Activated CD4-positive, alpha-beta T cell treated with anti-CD3 and anti-CD28 coated beads, Interleukin-2, amount 50 U/mL, for 16 hours (primary cell): ENCODE results near the gene SH3RF3.
"Not testable (repeated sequence)": the region's sequence is repeated elsewhere in the genome, so short reads cannot be mapped to it uniquely, and the experiment has no call there.

Experiments used
- DNase-seq: peaks from one replicate; pipeline ENCODE4 v3.0.0-alpha.2; 2020

SH3RF3 gene

DNA sequence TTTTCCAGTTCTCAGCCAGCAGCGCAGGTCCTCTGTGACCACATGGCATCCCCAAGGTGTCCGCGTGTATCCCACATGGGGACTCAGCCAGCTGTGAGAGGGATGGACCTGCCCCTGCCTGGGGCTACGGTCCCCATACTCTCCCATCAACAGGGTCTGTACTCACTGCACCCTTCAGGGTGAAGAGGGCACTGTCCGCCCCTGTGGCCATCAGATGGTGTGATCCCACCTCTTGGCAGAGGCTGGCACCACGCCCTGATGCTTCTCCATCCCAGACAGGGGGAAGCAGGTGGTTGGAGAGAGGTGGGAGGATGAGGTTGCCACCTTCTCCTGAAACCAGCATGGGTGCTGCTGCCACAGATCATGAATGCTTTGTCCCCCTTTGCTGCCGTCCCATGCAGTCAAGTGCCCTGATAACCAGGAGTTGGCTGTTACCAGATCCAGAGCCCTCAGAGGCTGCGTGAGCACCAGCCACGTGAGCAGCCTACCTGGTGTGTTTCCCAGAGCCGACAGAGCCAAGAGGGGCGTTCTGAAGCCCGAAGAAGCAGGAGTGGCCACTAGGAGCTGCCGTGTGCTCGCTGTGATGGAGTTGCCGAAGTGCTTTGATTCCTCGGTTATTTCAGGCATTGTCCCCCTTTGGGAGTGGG is 93.9 kb downstream of the SH3RF3 start:
- no peak for DNase-seq

DNA sequence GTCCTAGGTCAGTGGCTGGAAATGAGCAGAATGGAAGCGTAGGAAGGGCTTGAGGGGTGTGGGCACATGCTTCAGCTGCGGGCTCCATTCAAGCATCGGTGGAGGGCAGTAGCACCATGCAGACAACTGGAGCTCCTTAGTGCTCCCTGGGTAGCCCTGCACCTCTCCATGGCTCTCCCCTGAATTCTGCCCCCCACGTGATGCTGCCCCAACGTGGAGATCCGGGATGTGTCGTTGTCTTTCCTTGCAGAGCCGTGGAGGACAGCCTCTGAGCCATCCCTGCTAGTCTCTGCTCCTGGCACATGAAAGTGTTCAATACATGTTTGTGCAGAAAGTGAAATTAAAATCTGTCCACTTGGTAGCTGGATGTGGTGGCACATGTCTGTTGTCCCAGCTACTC is 94.5 kb downstream of the SH3RF3 start:
- no peak for DNase-seq

DNA sequence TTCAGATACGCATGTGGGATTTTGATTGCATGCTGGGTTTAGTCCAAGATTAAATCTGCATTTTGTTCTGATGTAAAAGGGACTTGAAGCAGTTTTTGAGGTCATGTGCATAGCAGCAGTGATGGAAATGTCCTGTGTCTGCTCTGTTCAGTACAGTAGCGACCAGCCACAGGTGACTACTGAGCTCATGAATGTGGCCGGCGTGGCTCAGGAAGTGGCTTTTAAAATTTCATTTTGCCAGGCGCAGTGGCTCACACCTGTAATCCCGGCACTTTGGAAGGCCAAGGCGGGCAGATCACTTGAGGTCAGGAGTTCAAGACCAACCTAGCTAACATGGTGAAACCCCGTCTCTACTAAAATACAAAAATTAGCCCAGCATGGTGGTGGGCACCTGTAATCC is 95.3 kb downstream of the SH3RF3 start:
- DNase-seq: not testable (repeated sequence)

DNA sequence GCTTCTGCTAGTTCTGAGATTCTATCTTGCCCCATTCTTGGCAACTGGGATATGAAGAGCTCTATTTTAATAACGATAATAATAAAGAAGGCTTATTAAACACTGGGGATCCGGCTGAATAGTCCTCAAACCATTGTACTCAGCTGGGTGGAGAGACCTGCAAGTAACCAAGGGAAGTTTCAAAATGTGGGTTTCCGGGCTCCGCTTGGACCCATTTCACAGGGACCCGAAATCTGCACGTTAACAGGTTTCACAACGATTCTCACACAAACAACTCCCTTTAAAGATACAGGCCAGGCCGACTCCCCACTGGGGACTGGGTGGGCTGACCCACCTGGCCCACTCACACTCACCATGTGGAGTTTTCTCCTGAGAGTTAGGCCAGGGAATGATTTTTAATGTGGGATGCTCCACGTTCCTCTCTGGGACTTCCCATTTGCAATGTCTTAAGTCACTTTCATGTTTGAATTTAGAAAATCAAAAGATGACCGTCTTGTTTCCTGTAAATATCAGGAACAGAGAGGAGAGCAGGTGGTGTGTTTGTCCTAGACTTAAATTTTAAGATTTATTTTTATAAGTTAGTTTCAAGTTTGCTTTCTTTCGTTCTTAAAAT is 96.3 kb downstream of the SH3RF3 start:
- no peak for DNase-seq

DNA sequence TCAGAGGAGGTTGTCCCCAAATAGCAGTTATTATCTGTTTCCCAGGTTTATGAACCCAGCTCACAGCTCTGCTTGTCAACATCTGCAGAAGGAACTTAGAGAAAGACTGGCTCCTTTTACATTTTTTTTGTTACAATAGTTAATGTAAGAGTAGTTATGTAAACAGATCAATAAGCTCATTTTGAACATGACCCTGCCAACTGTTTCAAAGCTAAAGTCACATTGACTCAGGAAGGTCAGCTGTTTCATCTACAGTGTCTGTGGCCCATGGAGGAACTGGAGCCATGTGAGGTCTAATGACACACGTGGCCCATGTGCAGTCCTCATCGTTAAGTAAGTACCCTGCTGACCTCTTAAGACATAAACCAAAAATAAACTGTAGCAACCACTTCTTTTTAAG is 97.1 kb downstream of the SH3RF3 start:
- DNase-seq: no peak

DNA sequence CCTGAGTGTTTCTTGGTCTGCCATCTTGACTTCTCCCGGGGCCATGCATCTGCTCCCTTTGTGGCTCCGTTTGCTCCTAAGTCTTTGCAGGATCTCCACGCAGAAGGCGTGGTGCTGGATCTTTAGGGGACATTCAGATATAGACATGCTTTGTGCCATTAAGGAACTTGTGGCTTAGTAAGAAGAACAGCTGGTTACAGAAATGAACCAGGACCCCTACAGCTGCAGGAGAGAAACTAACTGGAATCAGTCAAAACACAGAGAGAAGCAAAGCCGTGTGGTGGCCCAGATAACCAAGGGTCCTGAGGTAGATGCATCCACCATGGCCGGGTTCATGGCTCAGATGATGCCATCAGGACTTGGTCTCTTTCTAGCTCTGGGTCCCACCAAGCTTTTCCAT is 97.6 kb downstream of the SH3RF3 start:
- DNase-seq: no peak

DNA sequence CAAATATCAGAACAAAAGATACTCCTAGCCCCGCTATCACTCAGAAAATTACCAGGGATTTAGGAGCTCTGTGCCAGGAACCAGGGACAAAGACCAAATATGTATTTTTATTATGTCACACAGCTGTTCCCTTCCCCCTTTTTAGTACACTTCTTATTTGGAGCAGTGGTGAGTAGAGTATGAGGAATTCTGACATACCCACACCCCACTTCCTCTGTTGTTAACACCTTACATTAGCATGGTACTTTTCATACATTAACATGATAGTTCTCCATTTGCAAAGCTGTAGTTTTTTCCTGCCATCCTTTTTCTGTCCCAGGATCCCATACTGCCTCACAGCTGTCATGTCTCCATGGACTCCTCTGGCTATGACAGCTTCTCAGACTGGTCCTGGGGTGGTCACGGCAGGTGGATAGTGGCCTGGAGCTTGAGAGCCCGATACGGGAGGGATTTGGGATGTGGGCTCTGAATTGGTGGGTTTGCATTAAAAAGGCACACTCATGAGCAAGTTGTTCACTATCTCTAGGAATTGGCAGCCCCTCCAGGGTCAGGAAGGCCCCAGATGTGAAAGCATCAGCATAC is 100.2 kb downstream of the SH3RF3 start:
- DNase-seq: no peak

DNA sequence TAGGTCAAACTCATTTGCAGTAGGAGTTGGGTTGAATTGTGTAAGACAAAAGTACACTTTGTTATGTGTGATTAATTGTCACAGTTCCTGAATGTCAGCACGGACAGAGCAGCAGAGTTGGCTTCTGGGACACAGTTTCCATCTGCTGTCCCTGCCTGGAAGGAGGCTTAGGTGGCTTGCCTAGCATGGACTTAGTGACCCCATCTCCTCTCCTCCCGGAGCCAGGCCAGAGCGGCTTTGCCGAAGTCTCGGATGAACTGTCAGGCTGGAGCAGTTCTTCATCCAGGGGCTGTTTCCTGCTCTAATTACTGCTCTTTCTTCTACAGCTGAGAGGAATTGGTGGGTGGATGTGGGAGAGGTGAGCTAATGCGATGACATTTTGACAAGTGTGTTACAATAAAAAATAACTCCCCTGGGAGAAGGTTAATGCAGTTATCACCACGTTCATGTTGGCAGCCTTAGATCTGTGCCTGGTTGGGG is 102.0 kb downstream of the SH3RF3 start:
- no peak for DNase-seq

DNA sequence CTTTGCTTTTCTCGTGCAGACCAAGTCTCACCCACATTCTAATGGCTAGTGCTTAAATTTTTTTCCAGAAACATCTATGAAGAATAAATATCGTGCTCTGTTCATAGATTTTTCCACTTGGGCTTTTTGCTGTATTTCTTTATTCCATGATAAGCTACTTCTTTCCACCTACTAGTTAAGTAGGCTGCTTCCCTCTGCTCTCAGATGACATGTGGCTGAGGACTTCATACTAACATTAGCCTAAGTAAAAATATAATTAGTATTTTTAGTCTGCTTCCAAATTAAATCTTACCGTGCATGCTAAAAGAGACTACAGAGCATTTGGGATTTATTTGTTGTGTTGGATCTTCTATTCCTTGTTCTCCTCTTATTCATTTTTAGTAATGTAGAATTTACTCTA is 102.4 kb downstream of the SH3RF3 start:
- no peak for DNase-seq

DNA sequence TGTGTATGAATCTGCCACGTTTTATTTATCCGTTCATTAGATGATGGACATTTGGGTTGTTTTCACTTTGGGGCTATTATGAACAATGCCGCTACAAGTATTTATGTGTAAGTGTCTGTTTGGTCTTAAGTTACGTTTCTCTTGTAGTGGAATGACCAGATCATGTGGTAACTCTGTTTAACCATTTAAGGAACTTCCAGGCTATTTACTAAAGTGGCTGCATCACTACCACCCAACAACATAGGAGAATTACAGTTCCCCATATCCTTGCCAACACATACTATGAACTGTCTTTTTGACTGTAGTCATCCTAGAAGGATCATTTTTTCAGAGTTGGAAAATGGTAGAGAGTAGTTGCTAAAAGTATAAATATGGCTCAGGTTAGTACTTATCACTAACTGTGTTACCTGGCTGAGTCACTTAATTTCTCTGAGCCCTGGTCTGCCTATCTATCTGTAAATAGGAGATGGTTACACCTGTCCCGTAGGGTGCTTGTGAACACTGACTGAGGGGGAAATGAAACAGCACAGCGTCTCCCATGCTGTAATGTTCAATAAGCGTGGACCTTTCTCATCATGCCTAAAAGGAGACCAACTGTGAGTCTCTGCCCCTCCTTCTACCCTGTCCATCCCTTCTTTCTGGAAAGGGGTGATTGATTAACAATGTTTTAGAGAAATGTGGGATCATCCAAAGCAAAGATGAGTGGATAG is 103.1 kb downstream of the SH3RF3 start:
- no peak for DNase-seq

DNA sequence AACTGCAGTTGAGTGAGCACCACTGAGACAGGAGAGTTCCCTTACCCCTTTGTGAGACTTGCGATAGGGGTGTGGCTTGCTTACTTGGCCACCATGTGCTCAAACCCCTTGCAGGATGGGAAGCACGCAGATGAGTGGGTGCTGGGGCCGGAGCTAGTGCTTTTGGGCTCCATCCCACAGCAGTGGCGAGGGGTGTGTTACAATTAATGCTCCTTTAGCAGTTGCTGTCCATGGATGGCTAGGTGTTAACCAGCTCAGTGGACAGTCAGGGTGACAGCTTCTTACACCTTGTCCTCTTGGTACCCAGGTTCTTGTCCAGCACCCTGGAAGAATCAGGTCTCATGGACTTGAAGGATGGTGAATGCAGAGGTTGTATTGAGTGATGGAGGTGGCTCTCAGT is 103.9 kb downstream of the SH3RF3 start:
- no peak for DNase-seq

DNA sequence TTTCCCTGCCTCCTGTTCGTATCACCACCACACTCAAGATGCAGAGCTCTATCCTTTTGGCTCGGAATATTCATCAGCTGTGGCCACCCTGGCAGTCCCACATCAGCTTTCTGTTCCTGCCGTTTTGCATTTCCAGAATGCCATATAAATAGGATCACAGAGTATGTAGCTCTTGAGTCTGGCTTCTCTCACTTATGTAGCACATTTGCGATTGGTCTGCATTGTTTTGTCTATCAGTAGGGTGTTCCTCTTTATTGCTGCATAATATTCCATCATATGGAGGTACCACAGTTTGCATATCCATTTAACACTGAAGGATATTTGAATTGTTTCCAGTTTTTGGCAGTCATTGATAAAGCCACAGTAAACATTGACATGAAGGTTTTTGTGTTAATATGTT is 104.6 kb downstream of the SH3RF3 start:
- DNase-seq: no peak

DNA sequence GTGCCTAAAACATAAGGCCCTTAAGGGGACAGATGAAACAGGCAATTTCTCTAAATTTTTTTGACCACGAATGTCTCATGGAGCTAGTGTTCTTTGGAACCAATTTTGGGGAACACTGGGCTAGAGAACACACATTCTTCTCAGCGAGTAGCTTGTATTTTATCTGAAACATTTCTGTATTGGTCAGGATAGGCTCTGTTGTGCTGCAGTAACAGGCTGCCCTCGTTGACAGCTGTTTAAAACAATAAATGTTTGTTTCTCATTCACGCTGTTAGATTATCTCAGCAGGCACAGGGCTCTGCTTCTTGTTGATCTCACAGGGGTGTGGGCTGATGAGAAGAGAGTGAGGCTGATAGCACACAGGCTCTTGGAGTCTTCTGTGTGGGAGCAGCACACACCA is 105.3 kb downstream of the SH3RF3 start:
- DNase-seq: no peak

DNA sequence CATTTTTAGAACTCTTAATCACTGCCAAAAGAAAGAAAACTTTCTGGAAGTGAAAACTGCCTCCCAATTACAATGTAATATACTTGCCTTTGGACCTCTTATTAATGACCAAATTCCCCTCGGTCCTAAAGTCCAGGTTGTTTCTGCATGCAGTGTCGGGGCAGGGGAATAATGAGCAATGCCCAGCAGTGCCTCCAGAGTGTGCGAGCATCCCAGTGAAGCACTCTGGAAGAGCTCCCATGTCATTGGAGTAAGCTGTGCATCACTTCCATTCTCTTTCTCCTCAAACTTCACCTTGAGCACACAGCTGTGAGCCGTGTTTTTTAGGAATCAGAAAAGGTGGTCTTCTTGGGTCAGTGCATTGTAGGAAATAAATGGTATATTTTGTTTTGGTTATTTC is 107.1 kb downstream of the SH3RF3 start:
- no peak for DNase-seq

DNA sequence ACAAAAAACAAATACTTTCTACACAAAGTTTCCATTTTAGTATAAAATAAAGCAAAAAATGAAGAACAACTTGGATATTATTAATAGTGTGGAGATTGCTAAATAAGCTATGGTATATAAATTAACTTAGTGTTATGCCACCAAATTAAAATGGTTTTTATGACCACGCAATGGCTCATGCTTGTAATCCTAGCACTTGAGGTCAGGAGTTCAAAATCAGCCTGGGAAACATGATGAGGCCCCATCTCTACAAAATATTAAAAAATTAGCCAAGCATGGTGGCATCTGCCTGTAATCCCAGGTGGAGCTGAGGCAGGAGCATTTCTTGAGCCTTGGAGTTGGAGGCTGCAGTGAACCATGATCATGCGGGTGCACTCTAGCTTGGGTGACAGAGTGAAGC is 108.8 kb downstream of the SH3RF3 start:
- no peak for DNase-seq

DNA sequence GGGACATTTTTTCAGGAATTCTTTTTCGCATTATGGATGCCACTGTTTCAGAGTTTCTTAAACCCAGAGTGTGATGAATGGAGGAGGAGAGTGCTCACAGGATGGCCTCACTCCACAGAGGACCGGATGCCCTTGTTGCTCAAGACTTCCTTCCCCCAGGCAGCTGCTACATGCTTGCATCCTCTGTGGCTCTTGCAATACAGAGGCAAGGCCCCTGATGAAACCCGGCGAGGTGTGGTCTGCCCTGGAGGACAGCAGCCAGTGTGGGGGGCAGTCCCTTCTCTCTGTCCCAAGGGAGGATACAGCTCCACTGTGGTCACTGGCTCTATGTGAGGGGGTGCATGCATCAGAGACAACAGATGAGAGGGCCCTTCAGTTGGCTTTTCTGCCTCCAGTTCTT is 109.6 kb downstream of the SH3RF3 start:
- peak; percentile 48 for DNase-seq

DNA sequence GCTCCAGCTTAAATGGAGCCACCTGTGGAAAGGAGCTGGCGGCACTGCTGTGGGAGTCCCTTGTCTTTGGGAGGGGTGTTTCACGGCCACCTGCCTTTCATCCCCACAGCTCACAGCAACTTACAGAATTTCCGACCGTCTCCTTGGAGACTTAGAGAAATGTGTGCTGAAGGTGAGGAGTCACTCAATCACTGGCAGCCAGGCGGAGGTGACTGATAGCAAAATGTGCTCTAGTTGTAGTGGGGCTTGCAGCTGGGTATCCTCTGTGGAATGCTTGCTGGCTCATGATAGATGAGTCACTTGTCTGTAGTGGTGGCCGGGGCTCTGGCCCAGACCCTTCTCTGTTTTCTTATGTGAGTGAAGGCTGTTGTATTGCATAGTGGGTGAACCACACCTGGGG is 110.7 kb downstream of the SH3RF3 start:
- DNase-seq: no peak

DNA sequence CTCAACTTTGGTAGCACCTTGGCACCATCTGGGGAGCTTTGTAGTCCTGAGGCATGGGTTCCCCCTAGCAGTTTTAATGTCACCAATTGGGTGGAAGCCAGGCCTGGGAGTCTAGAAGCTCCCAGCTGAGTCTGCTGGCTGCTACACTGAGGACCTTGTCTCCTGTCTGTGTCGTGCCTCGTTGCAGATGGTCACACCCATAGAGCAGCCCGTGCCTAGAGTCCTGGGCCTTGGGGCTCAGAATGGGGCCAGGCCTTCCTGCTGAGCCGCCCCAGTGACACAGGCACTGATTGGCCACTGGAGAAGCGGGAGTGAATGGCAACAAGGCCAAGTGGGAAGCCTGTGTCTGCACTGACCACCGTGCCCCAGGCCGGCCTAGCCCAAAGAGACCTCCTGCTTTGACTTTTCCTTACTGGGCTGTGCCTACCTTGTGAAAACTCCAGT is 113.2 kb downstream of the SH3RF3 start:
- no peak for DNase-seq

DNA sequence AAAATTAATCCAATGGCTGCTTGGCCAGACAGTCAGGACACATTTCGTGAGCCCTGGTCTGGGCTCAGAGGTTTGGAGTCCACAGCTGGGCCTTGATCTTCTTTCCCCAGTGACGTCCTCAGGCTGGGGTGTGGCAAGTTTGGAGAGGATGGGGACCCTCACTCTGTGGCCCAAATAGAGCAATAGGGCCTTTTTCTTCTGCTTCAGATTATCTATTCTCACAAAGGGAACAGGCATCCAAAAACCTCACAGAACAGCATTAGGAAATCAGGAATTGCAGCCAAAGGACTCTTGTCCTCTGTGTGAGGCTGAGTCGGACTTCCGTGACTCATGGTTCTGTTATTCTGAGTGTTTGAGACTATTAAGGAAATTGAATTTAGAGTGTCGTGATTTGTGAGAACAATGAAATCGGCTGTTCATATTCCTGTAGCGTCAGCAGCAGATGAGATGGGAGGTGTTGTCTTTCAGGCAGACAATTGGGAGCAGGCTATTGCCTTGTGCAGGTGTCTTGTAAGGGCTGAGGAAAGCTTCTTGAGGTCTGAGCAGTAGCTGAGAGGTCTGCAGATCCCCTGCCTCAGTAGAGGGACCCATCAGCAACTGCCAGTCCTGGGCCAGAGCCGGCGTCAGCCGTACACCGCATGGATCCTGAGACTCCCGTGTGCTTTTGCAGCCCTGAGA is 113.8 kb downstream of the SH3RF3 start:
- no peak for DNase-seq

DNA sequence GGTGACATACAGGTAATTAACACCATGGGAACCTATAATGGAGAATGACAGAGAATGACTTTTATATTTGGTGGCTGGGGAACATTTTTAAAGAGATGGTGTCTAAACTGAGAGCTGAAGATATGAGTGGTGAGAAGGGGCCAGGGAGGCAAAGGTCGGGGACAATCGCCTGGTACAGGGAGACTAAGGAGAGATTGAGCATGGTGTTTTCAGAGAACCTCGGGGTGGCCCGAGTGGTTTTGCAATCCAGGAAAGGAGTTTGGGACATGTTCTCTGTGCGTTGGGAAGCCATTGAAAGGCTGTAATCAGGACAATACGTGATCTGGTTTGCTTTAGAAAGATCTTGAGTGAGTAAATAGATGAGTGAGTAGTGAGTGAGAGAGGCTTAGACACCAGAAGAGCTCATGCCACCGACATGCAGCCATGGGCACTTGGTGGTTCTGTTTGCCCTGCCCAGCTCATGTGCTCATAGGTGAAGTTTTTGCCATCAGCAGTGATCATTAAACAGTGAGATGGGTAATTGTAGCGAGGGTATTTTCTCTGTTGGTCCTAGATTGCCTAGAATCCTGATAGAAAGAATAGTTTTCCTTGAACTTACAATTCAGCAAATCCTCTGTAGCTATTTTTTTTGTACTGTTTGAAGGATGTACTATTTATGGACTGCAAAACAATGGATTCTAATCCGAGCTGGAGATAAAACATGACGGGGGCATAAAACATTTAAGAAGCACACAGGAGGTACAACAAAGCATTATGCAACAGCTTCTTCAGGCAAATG is 114.7 kb downstream of the SH3RF3 start:
- DNase-seq: no peak

DNA sequence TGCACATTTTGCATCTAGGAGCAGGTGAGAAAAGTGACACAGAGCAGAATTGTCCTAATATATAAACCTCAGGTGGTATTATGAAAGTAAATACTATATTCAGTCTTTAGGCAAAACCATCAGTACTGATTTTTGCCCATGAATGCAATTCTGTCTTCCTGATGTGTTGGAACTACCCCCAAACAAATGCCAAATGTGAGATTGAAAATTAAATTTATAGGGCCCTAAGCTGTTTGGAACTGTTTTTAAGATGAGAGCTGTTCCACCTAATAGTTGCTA is 115.2 kb downstream of the SH3RF3 start:
- DNase-seq: no peak

DNA sequence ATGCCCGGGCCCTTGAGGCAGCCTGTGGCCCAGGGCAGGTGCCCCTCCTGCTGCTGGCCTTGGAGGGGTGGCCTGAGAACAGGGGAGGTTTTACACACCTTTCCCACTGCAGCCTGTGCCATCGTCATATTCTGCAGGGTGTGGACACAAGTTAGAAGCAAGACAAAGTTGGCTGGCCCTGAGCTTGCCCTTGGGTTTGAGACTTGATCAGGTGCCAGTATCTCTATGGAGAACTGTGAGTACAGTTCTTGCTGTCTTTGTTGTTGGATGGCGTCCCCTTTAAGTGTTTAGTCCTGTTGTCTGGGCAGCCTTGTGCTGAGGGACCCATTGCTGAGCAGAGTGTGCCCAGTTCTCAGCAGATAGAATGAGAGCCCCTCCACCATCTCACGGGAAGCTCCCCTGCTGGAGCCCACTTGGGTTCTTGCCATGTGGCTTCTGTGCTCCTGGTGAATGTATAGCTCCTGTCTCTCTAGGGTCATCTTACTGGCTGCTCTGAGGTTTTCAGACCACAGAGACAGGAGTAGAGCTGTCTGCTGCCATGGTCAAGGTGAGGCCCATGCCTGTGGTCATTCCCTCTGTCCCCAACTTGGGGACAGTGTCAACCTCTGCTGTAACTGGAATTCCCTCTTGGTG is 115.9 kb downstream of the SH3RF3 start:
- no peak for DNase-seq
